ENCODE measurements around the gene GRB10.
"Not testable (repeated sequence)": the region's sequence is repeated elsewhere in the genome, so short reads cannot be mapped to it uniquely, and the experiment has no call there.

The GRB10 gene

GRCh38 chr7:50580057-50580456 lies 202.6 kb downstream of the GRB10 start:
- DNase-seq (ENCODE audit: low spot score), result no peak
- in situ Hi-C loops (cut with MboI; ENCODE audit: low sequenced_read_pairs, unreplicated experiment), result no loop called here
- no peak for TF ChIP-seq CTCF (IDR thresholded peaks at IDR 0.05; ENCODE audit: borderline replicate concordance, control extremely low read depth, extremely low read depth, insufficient read depth, missing control alignments)

DNA sequence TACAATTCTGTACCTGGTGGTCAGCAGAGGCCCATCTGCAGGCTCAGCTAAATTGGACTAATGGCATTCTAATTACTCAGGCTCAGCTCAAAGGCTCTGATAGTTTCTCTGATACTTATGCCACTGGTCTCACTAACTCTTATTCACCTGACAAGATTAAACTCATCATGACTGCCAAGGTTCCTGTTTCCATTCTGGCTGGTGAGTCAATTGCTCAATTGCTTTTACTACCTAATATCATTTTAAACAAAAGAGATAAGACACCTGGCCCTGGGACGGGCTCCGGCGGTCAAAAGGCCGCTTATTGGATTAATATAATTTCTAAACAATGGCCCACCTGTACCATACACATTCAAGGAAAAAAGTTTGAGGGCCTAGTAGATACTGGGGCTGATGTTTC lies 204.6 kb downstream of the GRB10 start:
- DNase-seq (ENCODE audit: low spot score); in situ Hi-C loops (cut with MboI; ENCODE audit: low sequenced_read_pairs, unreplicated experiment): not testable (repeated sequence)

- in situ Hi-C loops (cut with MboI; ENCODE audit: low sequenced_read_pairs, unreplicated experiment), result no loop called here
- no peak for DNase-seq (ENCODE audit: low spot score)
- TF ChIP-seq CTCF (IDR thresholded peaks at IDR 0.05; ENCODE audit: borderline replicate concordance, control extremely low read depth, extremely low read depth, insufficient read depth, missing control alignments), result no peak
Measured at GRCh38 chr7:50577569-50577968, 205.1 kb downstream of the GRB10 start.

DNA sequence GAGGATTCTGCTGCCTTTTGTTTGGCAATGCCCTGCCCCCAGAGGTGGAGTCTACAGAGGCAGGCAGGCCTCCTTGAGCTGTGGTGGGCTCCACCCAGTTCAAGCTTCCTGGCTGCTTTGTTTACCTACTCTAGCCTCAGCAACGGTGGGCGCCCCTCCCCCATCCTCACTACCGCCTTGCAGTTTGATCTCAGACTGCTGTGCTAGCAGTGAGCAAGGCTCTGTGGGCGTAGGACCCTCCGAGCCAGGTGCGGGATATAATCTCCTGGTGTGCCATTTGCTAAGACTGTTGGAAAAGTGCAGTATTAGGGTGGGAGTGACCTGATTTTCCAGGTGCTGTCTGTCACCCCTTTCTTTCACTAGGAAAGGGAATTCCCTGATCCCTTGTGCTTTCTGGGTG lies 206.3 kb downstream of the GRB10 start:
- DNase-seq (ENCODE audit: low spot score); in situ Hi-C loops (cut with MboI; ENCODE audit: low sequenced_read_pairs, unreplicated experiment): not testable (repeated sequence)

- in situ Hi-C loops (cut with MboI; ENCODE audit: low sequenced_read_pairs, unreplicated experiment), result no loop called here
- DNase-seq (ENCODE audit: low spot score), result no peak
- no peak for TF ChIP-seq CTCF (IDR thresholded peaks at IDR 0.05; ENCODE audit: borderline replicate concordance, control extremely low read depth, extremely low read depth, insufficient read depth, missing control alignments)
Measured at GRCh38 chr7:50567715-50568261, 214.9 kb downstream of the GRB10 start.

DNA sequence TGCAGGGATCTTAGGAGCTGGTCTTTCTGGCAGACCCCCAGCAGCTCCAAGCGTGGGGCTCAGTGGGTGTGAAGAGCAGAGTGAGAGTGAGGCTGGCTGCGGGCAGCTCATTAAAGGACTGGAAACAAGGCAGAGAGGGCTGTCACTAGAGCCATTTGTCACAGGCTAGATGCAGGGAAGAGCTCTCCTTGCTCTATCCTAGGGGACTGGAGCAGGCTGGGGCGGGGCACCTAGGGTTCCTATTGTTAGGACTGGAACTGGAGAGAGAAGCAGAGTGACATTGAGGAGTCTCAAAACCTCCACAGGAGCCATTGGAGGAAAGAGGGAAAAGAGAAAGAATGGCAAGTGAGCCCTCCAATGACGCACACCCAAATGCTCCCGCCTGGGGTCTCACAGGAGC lies 216.7 kb downstream of the GRB10 start:
- DNase-seq (ENCODE audit: low spot score), result no peak
- in situ Hi-C loops (cut with MboI; ENCODE audit: low sequenced_read_pairs, unreplicated experiment), result no loop called here
- no peak for TF ChIP-seq CTCF (IDR thresholded peaks at IDR 0.05; ENCODE audit: borderline replicate concordance, control extremely low read depth, extremely low read depth, insufficient read depth, missing control alignments)

- TF ChIP-seq CTCF (IDR thresholded peaks at IDR 0.05; ENCODE audit: borderline replicate concordance, control extremely low read depth, extremely low read depth, insufficient read depth, missing control alignments), result no peak
- no peak for DNase-seq (ENCODE audit: low spot score)
- in situ Hi-C loops (cut with MboI; ENCODE audit: low sequenced_read_pairs, unreplicated experiment), result no loop called here
Measured at GRCh38 chr7:50565559-50565916, 217.2 kb downstream of the GRB10 start.
